Spleen (tissue), 7 donors: Measurements from ENCODE around the gene SPINT2.

Source experiments
- CTCF ChIP-seq, 11 experiments: fragments of 200-600 bp in 7 of 11; fragments of 450-650 bp in 4 of 11; sonication (generic) in 4 of 11; IDR thresholded peaks in 8 of 11; conservative IDR thresholded peaks in 3 of 11; 1 replicate in 7 of 11; 2 replicates in 4 of 11; pipeline versions ENCODE4 v1.4.0 to v1.8.0; 2016 to 2021; ENCODE audit warnings: antibody characterized with exemption in 11 of 11, inconsistent platforms in 4 of 11, mild to moderate bottlenecking in 1 of 11
- POLR2AphosphoS5 ChIP-seq, 3 donors: sonication (generic); formaldehyde crosslinking; IDR thresholded peaks; one replicate each; pipeline ENCODE4 v1.5.1; 2017; ENCODE audit warnings: antibody characterized with exemption in 3 of 3
- donor health status: DM: no; HTN: no; CAD: no; lungs with moderate emphysema.
- donor health status: DM: no; HTN: no; CAD: no.
- donor health status: DM: no; HTN: no; CAD: no.

GRCh38 chr19:38218204-38218603 lies 46.2 kb upstream of the SPINT2 start:
- TF ChIP-seq POLR2AphosphoS5 (IDR thresholded peaks at IDR 0.05) (no peak), CTCF (IDR thresholded peaks at IDR 0.05 in 8 of 11, conservative IDR thresholded peaks at IDR 0.05 in 3 of 11) (no peak)
